NCI-H446 (cell line): ENCODE data around the gene MINAR2.
A peak's percentile ranks its signal among the peaks of the same experiment; 100 is the strongest.

Experiments used
- DNase-seq, 2 experiments: peaks; one replicate each; lab custom pipeline; 2025; lab: John Stamatoyannopoulos, UW

MINAR2 gene, protein sequence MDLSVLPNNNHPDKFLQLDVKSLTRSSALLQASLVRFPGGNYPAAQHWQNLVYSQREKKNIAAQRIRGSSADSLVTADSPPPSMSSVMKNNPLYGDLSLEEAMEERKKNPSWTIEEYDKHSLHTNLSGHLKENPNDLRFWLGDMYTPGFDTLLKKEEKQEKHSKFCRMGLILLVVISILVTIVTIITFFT

GRCh38 chr5:129747572-129748407 is at the start of gene MINAR2:
MINAR2 (plus strand) TSS chr5:129748094; CDS start chr5:129748191, 97 bp downstream.
- DNase-seq, result no peak

DNA sequence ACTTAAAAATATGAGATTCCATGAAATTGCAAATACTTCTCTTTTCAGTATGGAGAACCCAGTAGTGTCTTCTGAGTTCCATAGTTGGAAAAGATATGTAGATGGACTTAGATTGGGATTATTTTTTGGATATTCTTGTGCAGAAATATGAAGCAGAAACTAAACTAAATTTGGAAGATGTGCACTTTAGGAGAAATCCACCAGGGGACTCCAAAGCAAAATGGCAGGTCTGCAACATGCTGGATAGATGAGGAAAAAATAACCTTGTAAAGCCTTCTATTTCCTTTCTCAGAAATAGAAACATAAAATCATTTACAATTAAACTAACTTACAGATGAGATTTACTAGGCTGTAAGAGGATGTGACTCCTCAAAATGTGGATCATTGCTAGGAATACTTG is 49.2 kb upstream of the MINAR2 start:
- no peak for DNase-seq

GRCh38 chr5:129716235-129716634 is 31.7 kb upstream of the MINAR2 start:
- DNase-seq, result peak; percentile 12 to 65

GRCh38 chr5:129716651-129717050 is 31.2 kb upstream of the MINAR2 start:
- DNase-seq, result peak; percentile 12 to 32

DNA sequence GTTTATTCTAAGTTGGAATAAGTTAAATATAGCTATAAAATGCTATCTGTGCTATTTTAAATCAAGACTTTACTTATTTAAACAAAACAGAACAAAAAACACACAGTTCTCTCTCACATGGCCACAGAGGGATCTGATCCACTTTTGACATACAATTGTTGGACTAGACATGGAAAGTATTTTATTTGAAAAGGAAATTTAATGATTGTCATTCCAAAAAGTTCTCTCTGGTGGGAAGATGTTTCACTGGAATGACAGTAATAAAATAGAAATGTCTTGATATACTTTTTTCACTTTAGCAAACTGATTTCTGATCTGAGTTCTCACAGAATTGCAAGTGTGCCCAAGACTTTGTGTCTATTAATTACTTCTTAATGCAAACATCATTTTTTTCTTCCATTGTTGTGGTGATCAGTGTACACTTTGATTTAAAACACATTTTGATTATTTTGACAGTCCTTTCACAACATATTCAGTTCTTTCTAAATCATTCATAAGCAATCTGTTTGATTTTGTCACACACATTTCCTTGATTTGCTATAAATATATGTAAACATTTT is 30.1 kb upstream of the MINAR2 start:
- no peak for DNase-seq

DNA sequence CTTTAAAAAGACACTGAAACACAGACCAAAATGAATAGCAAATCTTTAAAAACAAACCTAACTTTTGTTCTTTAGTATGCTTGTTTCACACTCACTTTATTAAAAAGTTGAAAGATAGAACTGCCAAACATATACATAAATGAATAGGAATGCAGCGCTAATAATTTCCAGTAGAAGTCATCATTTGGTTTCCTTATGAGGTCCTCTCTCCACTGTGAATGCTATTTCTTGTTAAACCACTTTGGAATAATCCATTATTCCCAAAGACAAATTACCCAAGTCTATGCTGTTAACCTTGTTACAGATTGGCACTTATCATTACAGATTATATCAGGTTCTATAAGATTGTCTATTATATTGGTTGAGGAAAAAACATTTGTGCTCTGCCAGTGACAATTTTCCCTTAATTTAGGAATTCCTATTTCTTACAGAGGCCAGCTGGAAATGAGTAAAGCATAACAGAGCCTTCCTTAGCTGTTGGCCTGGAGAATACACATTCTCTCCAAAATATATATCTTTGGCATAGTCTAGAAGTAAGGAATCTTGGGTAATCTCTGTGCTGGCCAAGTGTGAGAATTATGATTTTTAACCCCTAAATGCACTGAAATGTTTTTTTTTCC is 29.3 kb upstream of the MINAR2 start:
- peak; percentile 37 to 62 for DNase-seq

GRCh38 chr5:129724222-129724621 is 23.7 kb upstream of the MINAR2 start:
- no peak for DNase-seq

GRCh38 chr5:129724647-129725046 is 23.2 kb upstream of the MINAR2 start:
- DNase-seq, result no peak

DNA sequence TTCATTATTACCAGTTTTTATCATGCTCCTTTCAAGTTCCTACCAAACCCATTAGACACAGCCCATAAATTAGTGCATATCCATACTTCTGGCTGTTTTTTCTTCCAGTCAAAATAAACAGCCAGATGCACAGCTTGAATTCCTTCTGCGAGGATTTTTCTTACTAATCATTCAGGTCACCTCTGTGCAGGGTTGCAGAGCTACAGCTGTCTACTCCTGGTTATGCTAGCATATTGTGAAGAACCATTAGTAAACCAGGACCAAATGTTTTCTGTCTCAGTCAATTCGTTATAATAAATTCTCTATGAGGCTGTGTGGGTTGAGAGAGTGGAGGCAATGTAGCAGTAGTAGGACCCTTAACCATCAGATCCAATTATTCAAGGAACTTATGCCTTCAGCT is 8.1 kb upstream of the MINAR2 start:
- DNase-seq, result peak in 1 of 2 experiments; percentile 3

DNA sequence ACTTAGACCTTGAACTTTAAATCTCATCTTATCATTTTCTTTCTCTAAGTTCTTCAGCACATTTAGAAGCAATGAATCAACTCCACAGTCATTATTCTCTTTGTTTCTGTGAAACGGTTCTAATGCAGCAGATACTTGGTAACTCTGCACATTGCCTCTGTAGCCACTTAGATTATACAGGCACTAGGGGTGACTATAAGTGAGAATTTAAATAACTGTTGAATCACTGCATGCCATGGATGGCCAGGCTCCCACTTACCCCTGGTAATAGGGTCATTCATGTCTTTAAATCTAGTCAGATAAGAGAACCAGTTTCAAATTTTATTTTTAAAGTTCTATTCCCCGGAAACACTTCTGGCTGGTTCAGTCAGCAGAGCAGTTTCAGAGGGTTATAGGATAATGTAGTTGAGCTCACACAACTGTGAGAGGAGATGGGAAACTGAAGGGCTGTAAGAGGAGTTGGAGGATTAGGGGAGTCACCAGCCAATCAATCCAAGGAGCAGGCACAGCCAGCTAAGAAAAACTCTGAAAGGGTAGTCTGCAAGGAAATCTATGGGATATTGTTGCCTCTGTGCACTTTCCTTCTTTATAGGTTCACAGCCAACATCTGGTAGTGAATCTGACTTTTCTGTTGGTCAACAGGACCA is 4.2 kb upstream of the MINAR2 start:
- DNase-seq, result no peak

DNA sequence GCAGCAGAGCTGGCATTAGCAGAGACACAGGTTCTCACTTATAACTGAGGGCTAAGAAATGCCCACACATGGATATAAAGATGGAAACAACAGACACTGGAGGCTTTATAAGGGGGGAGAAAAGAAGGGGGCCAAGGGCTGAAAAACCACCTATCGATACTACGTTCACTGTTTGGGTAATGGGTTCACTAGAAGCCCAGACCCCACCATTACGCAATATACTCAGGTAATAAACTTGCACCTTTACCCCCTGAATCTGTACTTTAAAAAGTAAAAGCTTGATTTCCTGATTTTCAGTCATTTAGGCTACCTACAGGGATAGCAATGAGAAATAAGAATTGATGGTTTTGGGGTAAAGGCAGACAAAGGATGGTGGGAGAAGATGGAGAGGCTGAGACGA is 1.9 kb upstream of the MINAR2 start:
- no peak for DNase-seq

DNA sequence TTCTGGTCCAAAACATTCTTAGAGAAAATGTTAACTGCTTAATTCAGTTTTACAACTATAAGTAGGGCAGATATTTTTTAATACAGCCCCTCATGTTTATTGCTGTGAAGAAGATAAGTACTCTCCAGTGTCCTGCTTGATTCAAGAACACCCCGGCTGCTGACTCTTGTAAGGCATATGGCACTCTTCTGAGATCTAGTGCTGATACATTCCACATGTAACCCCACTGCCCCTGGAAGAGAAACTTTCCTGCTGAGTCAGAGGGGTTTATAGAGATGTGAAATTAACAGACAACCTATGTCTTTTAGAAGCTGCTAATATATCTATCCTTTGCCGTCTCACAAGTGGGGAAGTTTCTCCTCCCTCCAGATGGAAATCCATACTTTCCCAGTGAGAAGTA is 1.0 kb upstream of the MINAR2 start:
- no peak for DNase-seq

DNA sequence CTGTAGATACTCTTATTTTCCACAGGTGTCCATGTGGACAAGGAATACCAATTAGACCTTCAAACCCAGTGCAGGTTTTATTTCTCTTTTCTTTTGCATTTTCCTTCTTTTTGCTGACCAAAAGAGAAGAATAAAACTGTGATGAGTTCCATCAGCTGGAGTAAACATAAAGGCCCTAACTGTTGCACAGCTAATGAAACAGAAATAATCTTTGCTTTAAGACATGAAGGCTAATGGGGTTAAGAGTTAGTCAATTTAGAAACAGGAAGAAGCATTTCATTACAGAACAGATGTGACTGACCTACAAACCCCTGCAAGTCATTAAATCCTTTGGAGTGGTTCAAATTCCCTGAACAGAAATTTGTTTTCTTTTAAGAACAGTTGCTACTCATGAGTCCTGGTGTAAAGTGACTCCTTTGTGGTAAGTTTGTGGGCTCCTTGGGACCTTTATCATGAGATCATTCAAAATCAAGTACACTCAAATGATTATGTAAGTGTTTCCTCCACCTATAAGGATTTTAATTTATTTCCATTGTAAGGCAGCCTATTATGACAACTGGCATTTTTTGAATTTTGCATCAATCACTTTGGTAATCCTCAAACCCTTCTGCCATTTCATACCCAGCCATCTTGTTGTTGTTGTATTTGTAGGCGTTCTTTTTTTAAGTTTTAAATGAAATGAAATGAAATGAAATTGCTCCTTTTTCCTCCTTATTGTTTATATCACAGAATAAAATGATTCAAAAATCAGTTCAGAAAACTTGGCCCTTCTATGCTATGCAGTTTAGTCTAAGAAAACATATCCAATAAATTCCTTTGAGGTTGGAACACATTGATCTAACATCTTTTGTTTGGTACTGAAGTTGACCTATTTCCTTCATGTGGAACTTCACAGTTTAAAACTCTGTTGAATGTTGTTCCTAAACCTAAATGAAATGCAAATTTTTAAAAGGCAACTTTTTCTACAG is 1.3 kb downstream of the MINAR2 start:
- no peak for DNase-seq

GRCh38 chr5:129760636-129761325 is 12.9 kb downstream of the MINAR2 start:
- DNase-seq, result no peak

GRCh38 chr5:129763651-129764050 is 15.8 kb downstream of the MINAR2 start:
- no peak for DNase-seq

GRCh38 chr5:129766798-129767197 is 18.9 kb downstream of the MINAR2 start:
- no peak for DNase-seq

DNA sequence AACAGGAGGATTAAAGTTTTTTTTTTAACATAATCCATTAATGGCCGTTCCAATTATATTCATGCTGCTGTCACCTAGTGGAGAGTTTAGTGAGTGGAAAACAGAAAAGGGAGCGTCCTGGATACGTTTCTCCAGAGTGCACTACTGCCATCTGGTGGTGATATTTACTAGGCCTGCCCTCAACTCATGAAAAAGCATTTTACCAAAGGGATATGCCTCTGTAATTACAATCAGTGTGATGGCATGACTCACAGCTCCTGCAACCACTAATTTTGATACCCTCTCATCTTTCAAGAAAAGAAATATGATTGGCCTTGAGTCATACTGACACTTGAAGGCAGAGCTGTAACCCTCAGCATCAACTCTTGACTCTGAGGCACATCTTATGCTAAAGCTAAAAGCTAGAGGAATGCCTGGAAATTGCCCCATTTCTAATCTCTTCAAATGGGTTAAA is 20.1 kb downstream of the MINAR2 start:
- DNase-seq, result peak; percentile 81 to 91

- no peak for DNase-seq
Measured at GRCh38 chr5:129768735-129769134, 20.8 kb downstream of the MINAR2 start.

- no peak for DNase-seq
Measured at GRCh38 chr5:129770024-129770820, 22.3 kb downstream of the MINAR2 start.
